Keratinocyte (primary cell): ENCODE measurements around the gene FARP2. TPM values are rescaled to one million over a fixed set of nuclear protein-coding genes. Genes with fewer than 3 reads are reported as not detected.
A peak's percentile ranks its signal among the peaks of the same experiment; 100 is the strongest.

Source experiments
- DNase-seq: peaks from one replicate; pipeline ENCODE4 v3.0.0-alpha.2; 2011; ENCODE audit warnings: low read depth, missing footprints, low spot score
- FAIRE-seq: peaks from 2 replicates; lab custom pipeline; 2011; peaks lifted over from hg19 to GRCh38; lab: Jason Lieb, UNC
- H2AFZ ChIP-seq: 2 replicates; pipeline ENCODE4 v1.6.0; 2012; ENCODE audit warnings: low read length, control low read depth, inconsistent platforms; ENCODE audit not compliant: control insufficient read depth
- H3K27ac ChIP-seq: 2 replicates; pipeline ENCODE4 v1.5.1; 2011; ENCODE audit warnings: low read length; ENCODE audit not compliant: control insufficient read depth, insufficient read depth
- H3K27me3 ChIP-seq: 3 replicates; pipeline ENCODE4 v1.6.0; 2011; ENCODE audit warnings: low read length; ENCODE audit not compliant: control insufficient read depth, insufficient read depth; ENCODE audit errors: extremely low read depth
- H3K36me3 ChIP-seq, 2 experiments: 2 replicates in 1 of 2; 3 replicates in 1 of 2; pipeline ENCODE4 v1.5.1; 2011; ENCODE audit warnings: low read length in 2 of 2, mild to moderate bottlenecking in 1 of 2; ENCODE audit not compliant: control insufficient read depth in 2 of 2, insufficient read depth in 2 of 2; ENCODE audit errors: extremely low read depth in 1 of 2
- H3K4me1 ChIP-seq: 3 replicates; pipeline ENCODE4 v1.5.1; 2011; ENCODE audit warnings: low read length; ENCODE audit not compliant: control insufficient read depth, insufficient read depth; ENCODE audit errors: extremely low read depth
- H3K4me2 ChIP-seq: 3 replicates; pipeline ENCODE4 v1.6.0; 2011; ENCODE audit warnings: low read depth, low read length; ENCODE audit not compliant: control insufficient read depth, insufficient read depth; ENCODE audit errors: extremely low read depth
- H3K4me3 ChIP-seq, 3 experiments: fragments of 200-600 bp in 1 of 3; sonication (generic) in 1 of 3; 2 replicates in 2 of 3; 3 replicates in 1 of 3; pipeline ENCODE4 v1.5.1; 2011 to 2016; ENCODE audit warnings: low read length in 3 of 3, mild to moderate bottlenecking in 3 of 3, control low read depth in 2 of 3, inconsistent platforms in 1 of 3, low read depth in 1 of 3, mixed read lengths in 1 of 3, mixed run types in 1 of 3, moderate library complexity in 1 of 3; ENCODE audit not compliant: control insufficient read depth in 2 of 3, insufficient read depth in 2 of 3; ENCODE audit errors: extremely low read depth in 1 of 3
- H3K79me2 ChIP-seq: 2 replicates; pipeline ENCODE4 v1.6.0; 2012; ENCODE audit warnings: low read length; ENCODE audit not compliant: control insufficient read depth, insufficient read depth
- H3K9ac ChIP-seq: 3 replicates; pipeline ENCODE4 v1.6.0; 2011; ENCODE audit warnings: low read length; ENCODE audit not compliant: control insufficient read depth, insufficient read depth; ENCODE audit errors: extremely low read depth
- H3K9me1 ChIP-seq: 3 replicates; pipeline ENCODE4 v1.6.0; 2011; ENCODE audit warnings: low read length; ENCODE audit not compliant: control insufficient read depth, insufficient read depth; ENCODE audit errors: extremely low read depth
- H3K9me3 ChIP-seq: 2 replicates; pipeline ENCODE4 v1.5.1; 2012; ENCODE audit warnings: low read depth, low read length; ENCODE audit not compliant: control insufficient read depth
- H4K20me1 ChIP-seq: 3 replicates; pipeline ENCODE4 v1.6.0; 2011; ENCODE audit warnings: low read length; ENCODE audit not compliant: control insufficient read depth, insufficient read depth; ENCODE audit errors: extremely low read depth
- EZH2 ChIP-seq: IDR thresholded peaks from one replicate; pipeline ENCODE4 v1.6.1; 2012; ENCODE audit warnings: inconsistent platforms, mild to moderate bottlenecking, low read length, moderate library complexity
- dilution Hi-C: fragments of 300-500 bp; cut with MboI; formaldehyde crosslinking; loops from one replicate; pipeline ENCODE4 v1.7.0; 2020; ENCODE audit warnings: low sequenced_read_pairs; ENCODE audit not compliant: extremely low pct_ligation_motif_present
- polyA plus RNA-seq, 5 experiments: library from polyadenylated mRNA; depleted of rRNA in 3 of 5; stranded (reverse) in 3 of 5; stranded (forward) in 1 of 5; unstranded in 1 of 5; fragments of >200 nt; gene quantifications; 1 replicate in 1 of 5; 2 replicates in 3 of 5; 3 replicates in 1 of 5; pipeline versions ENCODE4 v1.2.1 to v1.2.3, GENCODE V29; 2011 to 2012; ENCODE audit warnings: missing spikeins in 2 of 5, low read depth in 1 of 5, low replicate concordance in 1 of 5
- TF ChIP-seq, protein P1 (sequence below), 3 experiments: IDR thresholded peaks in 1 of 3; conservative IDR thresholded peaks in 1 of 3; optimal IDR thresholded peaks in 1 of 3; 2 replicates in 2 of 3; 3 replicates in 1 of 3; pipeline versions ENCODE3 to v1.5.1; 2011; ENCODE audit warnings: low read length in 3 of 3, mild to moderate bottlenecking in 3 of 3, moderate library complexity in 2 of 3, control low read depth in 1 of 3, inconsistent platforms in 1 of 3; ENCODE audit not compliant: insufficient read depth in 2 of 3; ENCODE audit errors: extremely low read depth in 1 of 3

FARP2 gene
- polyA plus RNA-seq, 1 donor (not counting 4 experiments of a cell fraction or from before 2014, with no cell fraction given), result 39.3 TPM

DNA sequence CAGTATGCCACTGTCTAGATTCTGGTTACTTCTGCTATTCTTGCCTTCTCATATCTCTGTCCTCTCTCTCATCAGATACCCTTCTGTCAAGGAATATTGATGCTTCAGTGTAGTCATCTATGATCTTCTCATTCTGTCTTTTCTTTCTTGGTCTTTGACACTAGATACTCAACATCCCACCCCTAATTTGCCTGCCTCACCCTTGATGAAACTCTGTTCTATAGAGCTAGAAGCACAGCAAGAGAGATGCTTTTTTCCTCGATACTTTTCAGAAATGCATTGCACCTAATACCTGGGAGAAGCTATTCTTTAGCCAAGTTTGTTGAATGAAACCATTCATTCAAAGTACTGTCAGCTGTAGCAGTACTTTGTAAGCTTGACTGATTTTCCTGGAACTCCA is 30.8 kb upstream of the FARP2 start:
- Histone ChIP-seq H2AFZ (no peak overlapping the region), H3K36me3 (peaks cover 3 to 13% of the 10 kb centered on the region in 2 experiments), H3K4me1 (peaks cover 11% of the 10 kb centered on the region), H3K27ac (no peak overlapping the region), H3K9me3 (no peaks in the 10 kb centered on the region), H3K79me2 (peaks cover 66% of the 10 kb centered on the region), H3K9ac (no peak overlapping the region), H3K27me3 (no peaks in the 10 kb centered on the region), H3K4me3 (no peak overlapping the region), H4K20me1 (peaks cover 14% of the 10 kb centered on the region), H3K9me1 (peaks cover 2% of the 10 kb centered on the region), H3K4me2 (no peak overlapping the region)
- no peak for FAIRE-seq
- TF ChIP-seq, protein P1, sequence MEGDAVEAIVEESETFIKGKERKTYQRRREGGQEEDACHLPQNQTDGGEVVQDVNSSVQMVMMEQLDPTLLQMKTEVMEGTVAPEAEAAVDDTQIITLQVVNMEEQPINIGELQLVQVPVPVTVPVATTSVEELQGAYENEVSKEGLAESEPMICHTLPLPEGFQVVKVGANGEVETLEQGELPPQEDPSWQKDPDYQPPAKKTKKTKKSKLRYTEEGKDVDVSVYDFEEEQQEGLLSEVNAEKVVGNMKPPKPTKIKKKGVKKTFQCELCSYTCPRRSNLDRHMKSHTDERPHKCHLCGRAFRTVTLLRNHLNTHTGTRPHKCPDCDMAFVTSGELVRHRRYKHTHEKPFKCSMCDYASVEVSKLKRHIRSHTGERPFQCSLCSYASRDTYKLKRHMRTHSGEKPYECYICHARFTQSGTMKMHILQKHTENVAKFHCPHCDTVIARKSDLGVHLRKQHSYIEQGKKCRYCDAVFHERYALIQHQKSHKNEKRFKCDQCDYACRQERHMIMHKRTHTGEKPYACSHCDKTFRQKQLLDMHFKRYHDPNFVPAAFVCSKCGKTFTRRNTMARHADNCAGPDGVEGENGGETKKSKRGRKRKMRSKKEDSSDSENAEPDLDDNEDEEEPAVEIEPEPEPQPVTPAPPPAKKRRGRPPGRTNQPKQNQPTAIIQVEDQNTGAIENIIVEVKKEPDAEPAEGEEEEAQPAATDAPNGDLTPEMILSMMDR (optimal IDR thresholded peaks at IDR 0.05 in 1 of 3, IDR thresholded peaks at IDR 0.05 in 1 of 3, conservative IDR thresholded peaks at IDR 0.05 in 1 of 3; ENCODE audit: extremely low read depth in 1 of 3, insufficient read depth in 2 of 3, low read length in 3 of 3), result no peak
- no peak for TF ChIP-seq EZH2
- no peak for DNase-seq
- dilution Hi-C loops, result no loop called here

DNA sequence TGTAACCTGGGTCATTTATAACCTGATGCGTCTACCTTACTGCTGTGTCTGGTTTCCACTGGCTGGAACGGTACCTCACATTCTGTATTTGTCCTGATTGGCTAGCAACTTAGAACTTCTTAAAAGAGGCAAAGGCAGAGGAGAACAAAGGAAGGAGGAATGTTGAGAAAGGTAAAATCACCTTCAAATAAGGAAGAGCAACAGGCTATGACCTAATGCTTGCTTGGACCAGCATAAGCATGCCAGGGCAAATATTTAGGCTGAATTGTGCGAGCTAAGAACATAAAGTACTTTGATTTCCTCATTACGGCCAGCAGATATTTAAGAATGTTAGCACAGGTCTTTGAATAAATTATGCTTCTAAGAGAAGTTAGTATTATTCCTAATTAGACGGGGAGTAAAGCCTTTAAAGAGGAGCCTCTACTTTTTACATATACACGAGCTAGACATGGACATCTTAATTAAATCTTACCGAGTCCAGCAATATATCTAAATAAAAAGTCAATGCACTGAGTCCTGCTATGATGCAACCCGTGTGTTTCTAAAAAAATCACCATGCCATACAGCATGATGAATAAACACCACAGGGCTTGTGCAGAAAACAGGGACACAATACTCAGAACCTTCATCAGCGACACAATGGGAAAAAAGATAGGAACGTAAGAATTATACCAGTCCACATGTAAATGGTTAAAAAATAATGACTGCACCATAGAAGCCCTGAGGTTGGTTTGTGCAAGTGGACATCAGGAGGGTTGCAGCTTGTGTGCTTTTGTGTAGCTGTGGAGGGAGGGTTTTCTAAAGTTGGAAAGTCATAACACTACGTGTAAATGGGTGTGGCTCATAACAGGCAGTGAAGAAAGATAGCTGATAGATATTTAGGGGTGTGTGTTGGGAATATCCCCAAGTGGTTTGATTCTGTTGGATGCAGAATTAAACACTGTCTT is 26.1 kb upstream of the FARP2 start:
- no peaks in the 10 kb centered on the region for H3K27me3 ChIP-seq
- peak overlapping the region in 2 of 3 experiments; percentile 41 to 52 for H3K4me3 ChIP-seq
- H3K27ac ChIP-seq, result peak overlapping the region; percentile 70
- peaks cover 1 to 21% of the 10 kb centered on the region in 2 experiments for H3K36me3 ChIP-seq
- H2AFZ ChIP-seq, result peak overlapping the region; percentile 49
- peaks cover 3% of the 10 kb centered on the region for H4K20me1 ChIP-seq
- TF ChIP-seq EZH2, result no peak
- TF ChIP-seq, protein P1 (optimal IDR thresholded peaks at IDR 0.05 in 1 of 3, IDR thresholded peaks at IDR 0.05 in 1 of 3, conservative IDR thresholded peaks at IDR 0.05 in 1 of 3; ENCODE audit: extremely low read depth in 1 of 3, insufficient read depth in 2 of 3, low read length in 3 of 3), result no peak
- peak overlapping the region; percentile 43 for H3K9ac ChIP-seq
- peak overlapping the region; percentile 85 for H3K4me2 ChIP-seq
- FAIRE-seq (peak; percentile 61), DNase-seq (no peak)
- peaks cover 38% of the 10 kb centered on the region for H3K79me2 ChIP-seq
- no peaks in the 10 kb centered on the region for H3K9me1 ChIP-seq
- dilution Hi-C loops, result no loop called here
- H3K9me3 ChIP-seq, result no peaks in the 10 kb centered on the region
- peaks cover 16% of the 10 kb centered on the region for H3K4me1 ChIP-seq
